Stromal cell of bone marrow (primary cell): ENCODE measurements around the gene C16orf96.
"Not testable (repeated sequence)": the region's sequence is repeated elsewhere in the genome, so short reads cannot be mapped to it uniquely, and the experiment has no call there.

Experiments used
- DNase-seq: peaks from one replicate; pipeline ENCODE4 v3.0.0-alpha.2; 2012; ENCODE audit warnings: low read depth

The C16orf96 gene

GRCh38 chr16:4566144-4566543 is 10.0 kb downstream of the C16orf96 start:
- no peak for DNase-seq

GRCh38 chr16:4570086-4570485 is 13.9 kb downstream of the C16orf96 start:
- DNase-seq: no peak

- no peak for DNase-seq
Measured at GRCh38 chr16:4570688-4571321, 14.7 kb downstream of the C16orf96 start.

GRCh38 chr16:4572715-4573114 is 16.6 kb downstream of the C16orf96 start:
- no peak for DNase-seq

- not testable (repeated sequence) for DNase-seq
Measured at GRCh38 chr16:4573926-4574325, 17.8 kb downstream of the C16orf96 start.

GRCh38 chr16:4574919-4575705 is 19.0 kb downstream of the C16orf96 start:
- DNase-seq: no peak

GRCh38 chr16:4576008-4576407 is 19.9 kb downstream of the C16orf96 start:
- no peak for DNase-seq

- no peak for DNase-seq
Measured at GRCh38 chr16:4578961-4579530, 22.9 kb downstream of the C16orf96 start.

GRCh38 chr16:4580250-4580649 is 24.1 kb downstream of the C16orf96 start:
- DNase-seq: no peak

GRCh38 chr16:4583906-4584305 is 27.8 kb downstream of the C16orf96 start:
- no peak for DNase-seq

GRCh38 chr16:4586291-4586690 is 30.2 kb downstream of the C16orf96 start:
- no peak for DNase-seq

GRCh38 chr16:4588386-4588785 is 32.2 kb downstream of the C16orf96 start:
- DNase-seq: no peak

- no peak for DNase-seq
Measured at GRCh38 chr16:4588961-4589360, 32.8 kb downstream of the C16orf96 start.

GRCh38 chr16:4591191-4591590 is 35.1 kb downstream of the C16orf96 start:
- no peak for DNase-seq

GRCh38 chr16:4591706-4592470 is 35.7 kb downstream of the C16orf96 start:
- DNase-seq: no peak

GRCh38 chr16:4593086-4593485 is 36.9 kb downstream of the C16orf96 start:
- DNase-seq: no peak

- DNase-seq: no peak
Measured at GRCh38 chr16:4594433-4595410, 38.6 kb downstream of the C16orf96 start.

GRCh38 chr16:4597174-4597573 is 41.0 kb downstream of the C16orf96 start:
- DNase-seq: no peak

- DNase-seq: no peak
Measured at GRCh38 chr16:4599037-4599436, 42.9 kb downstream of the C16orf96 start.

- no peak for DNase-seq
Measured at GRCh38 chr16:4599545-4599944, 43.4 kb downstream of the C16orf96 start.
